Stimulated activated naive CD4-positive, alpha-beta T cell (primary cell): ENCODE results near the gene GJA4.

Experiments used
- DNase-seq, 6 experiments: peaks; one replicate each; lab custom pipeline; 2025; lab: John Stamatoyannopoulos, UW

GJA4 gene

GRCh38 chr1:34839526-34840305 lies 46.9 kb downstream of the GJA4 start:
- no peak for DNase-seq

DNA sequence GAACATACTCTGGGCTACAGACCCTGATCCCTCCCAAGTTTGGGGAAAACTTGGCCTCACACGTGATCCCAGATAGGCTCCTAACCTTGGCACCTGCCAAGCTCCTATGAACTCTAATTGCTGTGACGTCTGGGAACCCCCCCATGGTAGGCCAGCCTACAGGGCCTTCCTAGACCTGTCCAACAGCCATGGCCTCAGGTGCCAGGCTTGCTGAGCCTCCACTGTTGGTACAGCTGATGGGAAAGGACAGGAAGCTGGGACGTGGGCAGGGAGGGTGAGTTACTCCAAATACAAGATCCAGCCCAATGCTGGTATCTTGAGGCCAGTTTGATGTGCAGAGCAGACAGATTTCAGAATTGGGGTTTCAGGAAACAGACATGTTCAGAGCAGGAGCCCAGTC lies 47.6 kb downstream of the GJA4 start:
- no peak for DNase-seq

GRCh38 chr1:34842073-34842472 lies 49.3 kb downstream of the GJA4 start:
- DNase-seq = no peak

DNA sequence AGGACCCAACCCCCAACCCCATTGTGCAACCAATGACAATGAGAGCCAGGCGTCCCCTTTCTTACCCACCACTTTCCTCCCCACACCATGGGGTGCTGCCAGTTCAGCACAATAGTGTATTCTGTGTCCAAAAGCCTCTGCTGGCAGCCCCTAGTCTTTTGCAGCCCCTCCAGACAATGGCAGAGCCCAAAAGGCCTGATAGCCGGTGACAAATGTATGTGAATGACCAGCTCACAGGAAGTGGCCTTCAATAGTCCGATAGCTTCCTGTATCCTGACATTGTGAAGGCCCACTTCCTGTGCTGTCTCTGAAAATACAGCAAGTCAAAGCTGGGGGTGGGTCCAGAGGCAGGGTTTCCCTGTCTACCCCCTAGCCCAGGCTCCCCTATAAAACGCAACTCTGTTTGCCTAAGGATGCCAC lies 50.2 kb downstream of the GJA4 start:
- no peak for DNase-seq

DNA sequence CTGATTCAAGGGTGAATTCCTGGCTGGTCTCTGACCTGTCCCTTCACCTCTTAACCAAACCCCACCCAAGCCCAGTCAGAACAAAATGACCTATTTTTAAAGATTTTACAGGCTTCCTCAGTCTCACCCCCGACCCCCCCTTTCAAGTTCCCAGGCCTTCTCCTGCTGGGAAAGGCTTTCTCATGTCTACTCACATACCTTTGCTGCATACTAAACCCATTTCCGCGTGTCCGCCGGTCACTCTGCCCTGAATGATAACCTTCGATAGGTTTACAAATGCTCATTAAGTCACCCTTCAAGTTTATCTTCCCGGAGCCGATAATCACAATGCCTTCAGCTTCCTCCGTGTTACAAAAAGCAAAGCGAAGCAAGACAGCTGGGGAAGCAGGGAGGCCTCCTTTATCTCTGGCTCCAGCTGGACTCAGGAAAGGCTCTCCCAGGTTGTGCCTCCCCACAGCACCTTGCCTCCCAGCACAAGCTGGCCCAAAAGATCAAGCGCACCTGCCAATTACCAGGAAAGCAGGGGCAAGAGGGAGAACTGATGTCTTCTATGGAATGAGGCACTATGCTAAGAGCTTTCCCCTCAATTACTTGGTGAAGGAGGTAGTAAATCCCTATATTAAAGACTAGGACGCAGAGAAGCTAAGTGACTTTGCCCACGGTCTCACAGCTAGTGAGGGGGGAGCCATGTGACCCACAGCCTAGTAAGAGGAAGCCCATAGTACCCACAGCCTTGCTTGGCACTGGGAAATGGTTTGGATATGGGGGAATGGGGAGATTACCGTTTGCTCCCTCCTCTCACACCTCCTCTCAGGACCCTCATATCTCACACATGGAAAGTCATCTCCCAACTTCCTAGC lies 50.8 kb downstream of the GJA4 start:
- DNase-seq = no peak

DNA sequence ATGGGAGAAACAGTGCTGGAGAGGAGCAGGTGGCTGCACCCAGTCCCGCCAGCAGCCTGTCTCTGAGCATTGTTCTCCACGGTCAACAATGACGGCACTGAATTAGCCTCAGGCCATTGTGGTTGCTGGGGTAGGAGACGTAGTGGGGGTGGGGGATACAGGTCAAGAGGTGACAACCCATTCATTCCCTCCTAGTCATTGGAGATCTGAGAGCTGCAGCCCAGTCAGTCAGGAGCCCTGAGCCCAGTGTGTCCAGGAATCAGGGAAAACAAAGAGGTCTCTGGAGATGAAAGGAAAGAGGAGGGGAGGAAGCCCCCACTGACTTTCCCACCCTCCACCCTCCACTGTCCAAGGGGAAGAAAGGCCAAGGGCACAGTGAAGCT lies 51.4 kb downstream of the GJA4 start:
- DNase-seq = no peak
